ENCODE data around the gene PCDHA8.

The PCDHA8 gene

DNA sequence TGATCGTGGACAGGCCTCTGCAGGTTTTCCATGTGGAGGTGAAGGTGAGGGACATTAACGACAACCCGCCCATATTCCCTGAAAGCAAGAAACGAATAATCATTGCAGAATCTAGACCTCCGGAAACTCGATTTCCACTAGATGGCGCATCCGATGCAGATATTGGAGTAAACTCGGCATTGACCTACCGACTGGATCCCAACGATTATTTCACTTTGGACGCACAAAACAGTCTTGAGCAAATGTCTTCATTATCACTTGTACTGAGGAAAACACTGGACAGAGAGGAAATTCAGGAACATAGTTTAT lies 41.6 kb downstream of the PCDHA8 start:
- no peak for DNase-seq (ENCODE audit: low spot score)
- in situ Hi-C loops (cut with MboI; ENCODE audit: low sequenced_read_pairs, unreplicated experiment): no loop called here
- TF ChIP-seq, protein P1, sequence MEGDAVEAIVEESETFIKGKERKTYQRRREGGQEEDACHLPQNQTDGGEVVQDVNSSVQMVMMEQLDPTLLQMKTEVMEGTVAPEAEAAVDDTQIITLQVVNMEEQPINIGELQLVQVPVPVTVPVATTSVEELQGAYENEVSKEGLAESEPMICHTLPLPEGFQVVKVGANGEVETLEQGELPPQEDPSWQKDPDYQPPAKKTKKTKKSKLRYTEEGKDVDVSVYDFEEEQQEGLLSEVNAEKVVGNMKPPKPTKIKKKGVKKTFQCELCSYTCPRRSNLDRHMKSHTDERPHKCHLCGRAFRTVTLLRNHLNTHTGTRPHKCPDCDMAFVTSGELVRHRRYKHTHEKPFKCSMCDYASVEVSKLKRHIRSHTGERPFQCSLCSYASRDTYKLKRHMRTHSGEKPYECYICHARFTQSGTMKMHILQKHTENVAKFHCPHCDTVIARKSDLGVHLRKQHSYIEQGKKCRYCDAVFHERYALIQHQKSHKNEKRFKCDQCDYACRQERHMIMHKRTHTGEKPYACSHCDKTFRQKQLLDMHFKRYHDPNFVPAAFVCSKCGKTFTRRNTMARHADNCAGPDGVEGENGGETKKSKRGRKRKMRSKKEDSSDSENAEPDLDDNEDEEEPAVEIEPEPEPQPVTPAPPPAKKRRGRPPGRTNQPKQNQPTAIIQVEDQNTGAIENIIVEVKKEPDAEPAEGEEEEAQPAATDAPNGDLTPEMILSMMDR (IDR thresholded peaks at IDR 0.05; ENCODE audit: borderline replicate concordance, control extremely low read depth, extremely low read depth, insufficient read depth, missing control alignments): no peak

GRCh38 chr5:140883373-140883772 lies 42.4 kb downstream of the PCDHA8 start:
- TF ChIP-seq, protein P1 (IDR thresholded peaks at IDR 0.05; ENCODE audit: borderline replicate concordance, control extremely low read depth, extremely low read depth, insufficient read depth, missing control alignments): no peak
- no peak for DNase-seq (ENCODE audit: low spot score)
- in situ Hi-C loops (cut with MboI; ENCODE audit: low sequenced_read_pairs, unreplicated experiment): no loop called here

GRCh38 chr5:140883927-140884697 lies 43.1 kb downstream of the PCDHA8 start:
- in situ Hi-C loops (cut with MboI; ENCODE audit: low sequenced_read_pairs, unreplicated experiment): no loop called here
- TF ChIP-seq, protein P1 (IDR thresholded peaks at IDR 0.05; ENCODE audit: borderline replicate concordance, control extremely low read depth, extremely low read depth, insufficient read depth, missing control alignments): no peak
- no peak for DNase-seq (ENCODE audit: low spot score)

All from GM13976 (cell line).